HG02981 (cell line): ENCODE data around the gene DCPS.
A peak's percentile ranks its signal among the peaks of the same experiment; 100 is the strongest.
"Not testable (repeated sequence)": the region's sequence is repeated elsewhere in the genome, so short reads cannot be mapped to it uniquely, and the experiment has no call there.

Experiments used
- ATAC-seq: cut with Tn5 transposase; IDR thresholded peaks from one replicate; pipeline ENCODE4 v1.9.1; 2021; ENCODE audit warnings: mild to moderate bottlenecking, moderate library complexity; ENCODE audit not compliant: unreplicated experiment

DCPS gene

GRCh38 chr11:126378763-126379162 lies 74.9 kb downstream of the DCPS start:
- ATAC-seq, result no peak

DNA sequence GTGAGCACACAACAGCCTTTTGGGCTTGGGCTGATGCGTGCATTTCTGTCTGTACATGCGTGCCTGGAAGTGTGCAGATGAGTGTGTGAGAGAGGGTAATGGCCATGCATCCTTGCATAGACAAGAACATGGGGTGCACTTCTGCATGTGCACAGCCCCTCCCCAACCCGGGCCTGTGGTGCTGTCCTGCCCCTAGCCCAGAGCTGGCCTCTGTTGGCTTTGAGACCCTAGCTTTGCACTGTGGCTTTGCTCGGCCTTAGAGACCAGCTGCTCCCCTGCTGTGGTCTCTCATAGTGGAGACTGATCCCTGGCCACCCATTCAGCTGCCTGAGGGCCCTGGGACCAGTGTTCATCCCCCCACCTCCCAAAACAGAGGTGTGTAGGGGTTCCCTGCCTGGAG lies 77.0 kb downstream of the DCPS start:
- no peak for ATAC-seq

- not testable (repeated sequence) for ATAC-seq
Measured at GRCh38 chr11:126381960-126382359, 78.1 kb downstream of the DCPS start.

DNA sequence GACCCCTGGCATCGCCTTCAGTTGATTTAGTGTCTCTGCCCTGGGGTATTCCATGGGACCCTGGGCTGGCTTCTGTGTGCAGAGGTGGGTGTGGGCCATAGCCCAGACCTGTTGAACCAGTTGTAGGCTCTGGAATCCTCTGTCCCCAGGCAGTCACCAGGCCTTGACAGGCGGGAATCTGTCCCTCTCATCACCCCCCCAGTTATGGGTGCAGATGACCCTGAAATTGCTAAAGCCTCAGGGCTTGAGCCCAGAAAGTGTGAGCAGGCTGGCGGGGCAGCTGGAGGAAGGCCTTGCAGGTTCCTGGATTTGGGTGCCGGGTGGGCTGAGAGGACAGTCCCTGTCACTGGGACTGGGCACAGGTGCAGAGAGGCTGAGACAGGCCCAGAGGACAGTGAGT lies 78.8 kb downstream of the DCPS start:
- not testable (repeated sequence) for ATAC-seq

DNA sequence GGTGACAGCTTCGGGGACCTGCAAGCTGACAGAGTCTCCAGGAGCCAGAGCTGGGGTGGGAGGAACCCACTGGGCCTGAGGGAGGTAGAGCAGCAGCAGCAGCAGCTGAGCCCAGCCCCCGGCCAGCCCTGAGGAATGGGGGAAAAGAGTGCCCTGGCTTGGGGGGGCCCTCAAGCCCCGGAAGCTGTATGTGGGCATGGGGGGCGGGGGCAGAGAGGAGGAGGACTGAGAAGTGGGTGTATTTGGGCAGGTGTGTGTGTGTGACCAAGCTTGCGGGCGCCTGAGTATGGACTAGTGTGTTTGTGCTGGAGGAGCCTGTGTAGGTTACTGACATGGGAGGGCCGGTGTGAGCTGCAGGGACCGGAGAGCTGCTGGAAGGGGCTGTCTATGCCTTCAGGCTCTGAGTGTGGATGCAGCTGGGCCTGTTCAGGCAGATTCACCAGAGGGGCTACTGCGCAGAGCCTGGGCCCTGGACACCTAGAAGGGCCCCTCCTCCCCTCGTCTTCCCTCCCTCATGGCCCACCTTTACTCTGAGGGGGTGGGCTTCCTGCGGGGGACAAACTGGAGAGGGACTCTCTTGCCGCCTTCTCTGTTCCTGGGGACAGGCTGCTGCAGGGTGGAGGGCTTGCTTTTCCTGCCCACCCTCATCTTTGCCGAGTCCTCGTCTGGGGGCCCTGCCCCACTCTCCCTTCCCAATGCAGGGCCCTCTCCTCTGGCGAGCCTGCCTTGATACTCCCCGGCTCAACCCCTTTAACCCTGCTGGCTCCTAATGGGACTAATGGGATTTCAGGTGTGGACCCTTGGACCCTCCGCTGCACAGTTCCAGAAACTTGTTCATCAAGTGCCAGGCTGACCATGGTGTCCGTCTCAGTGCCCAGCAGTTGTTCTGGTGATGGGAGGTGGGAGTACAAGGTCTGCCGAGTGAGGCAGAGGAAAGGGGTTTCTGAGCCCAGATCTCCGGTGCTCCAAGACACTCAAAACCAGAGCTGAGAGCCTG lies 79.8 kb downstream of the DCPS start:
- no peak for ATAC-seq

DNA sequence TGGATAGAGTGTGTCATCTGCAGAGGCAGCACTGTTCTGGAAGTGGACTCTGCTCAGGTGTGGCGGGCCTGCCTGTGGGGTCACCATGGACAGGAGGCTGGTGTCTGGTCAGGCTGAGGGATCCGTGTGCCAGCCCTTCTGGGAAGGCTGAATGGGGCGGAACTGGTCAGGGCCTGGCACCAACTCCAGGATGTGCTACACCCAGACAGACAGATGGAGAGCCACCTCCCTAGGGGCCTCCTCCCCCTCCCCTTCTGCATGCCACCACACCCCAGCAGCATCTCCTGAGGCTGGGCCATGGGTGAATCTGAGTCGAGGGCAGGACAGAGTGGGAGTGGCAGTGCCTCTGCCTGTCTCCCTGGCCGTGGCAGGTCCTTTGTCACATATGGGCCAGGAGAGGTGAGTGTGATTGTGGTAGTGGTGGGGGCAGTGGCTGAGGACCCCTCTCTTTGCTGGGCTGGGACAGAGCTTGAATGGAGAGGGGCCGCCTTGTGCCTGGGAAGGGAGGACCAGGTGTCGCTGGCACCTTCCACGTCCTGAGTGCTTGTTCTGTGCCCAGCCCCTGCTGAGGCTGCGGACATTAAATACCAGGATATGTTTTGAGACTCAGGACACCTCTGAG lies 80.7 kb downstream of the DCPS start:
- no peak for ATAC-seq

GRCh38 chr11:126385991-126386728 lies 82.3 kb downstream of the DCPS start:
- ATAC-seq, result no peak

GRCh38 chr11:126386729-126387071 lies 82.8 kb downstream of the DCPS start:
- ATAC-seq, result not testable (repeated sequence)

DNA sequence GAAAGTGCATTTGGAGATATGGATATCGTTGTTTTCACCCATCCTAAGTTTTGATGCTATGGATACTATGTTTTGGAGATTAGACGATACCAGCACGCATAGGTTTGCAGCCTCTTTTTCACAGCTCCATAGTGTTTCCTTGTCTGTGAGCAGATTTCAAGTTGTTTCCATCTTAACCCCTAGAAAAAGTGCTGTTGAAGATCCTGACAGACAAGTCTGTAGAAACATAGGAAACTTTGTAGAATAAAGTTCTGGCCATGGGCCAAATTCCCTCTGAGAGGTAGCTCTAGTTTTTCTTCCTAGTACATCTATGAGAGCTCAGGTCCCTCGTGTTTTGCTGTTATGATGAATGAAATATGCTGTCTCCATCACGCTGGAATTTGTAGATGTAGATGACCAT lies 84.0 kb downstream of the DCPS start:
- ATAC-seq, result no peak

- no peak for ATAC-seq
Measured at GRCh38 chr11:126390272-126390867, 86.5 kb downstream of the DCPS start.

GRCh38 chr11:126391286-126391954 lies 87.6 kb downstream of the DCPS start:
- ATAC-seq, result no peak

DNA sequence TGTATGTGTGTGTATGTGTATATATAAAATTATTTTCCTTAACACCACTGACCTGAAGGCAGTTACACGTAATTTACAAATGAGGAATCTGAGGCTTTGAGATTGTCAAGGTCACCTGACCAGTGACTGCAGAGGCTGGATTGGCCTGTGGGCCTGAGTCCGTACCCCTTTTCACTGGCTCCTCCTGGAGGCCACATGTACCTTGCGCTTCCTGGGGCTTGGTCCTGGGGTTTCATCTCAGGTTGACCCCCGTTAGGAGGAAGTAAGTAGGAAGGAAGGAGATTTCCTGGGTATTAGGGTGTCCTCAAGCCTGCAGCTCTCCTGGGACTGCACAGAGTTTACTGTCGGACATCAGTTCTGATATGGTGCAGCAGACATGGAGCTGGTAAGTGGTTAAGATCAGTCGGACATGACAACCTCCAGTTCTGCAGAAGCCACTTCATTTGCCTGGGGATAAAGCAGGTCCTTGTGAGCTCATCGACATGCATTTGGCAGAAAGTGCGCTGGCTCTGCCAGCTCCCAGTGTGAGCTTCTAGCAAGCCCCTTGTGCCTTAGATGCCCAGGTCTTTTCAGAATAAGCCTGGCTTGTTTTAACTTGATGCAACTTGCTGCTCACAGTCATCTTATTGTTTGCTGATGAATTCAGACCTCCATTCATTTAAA lies 88.2 kb downstream of the DCPS start:
- ATAC-seq, result peak; percentile 88

DNA sequence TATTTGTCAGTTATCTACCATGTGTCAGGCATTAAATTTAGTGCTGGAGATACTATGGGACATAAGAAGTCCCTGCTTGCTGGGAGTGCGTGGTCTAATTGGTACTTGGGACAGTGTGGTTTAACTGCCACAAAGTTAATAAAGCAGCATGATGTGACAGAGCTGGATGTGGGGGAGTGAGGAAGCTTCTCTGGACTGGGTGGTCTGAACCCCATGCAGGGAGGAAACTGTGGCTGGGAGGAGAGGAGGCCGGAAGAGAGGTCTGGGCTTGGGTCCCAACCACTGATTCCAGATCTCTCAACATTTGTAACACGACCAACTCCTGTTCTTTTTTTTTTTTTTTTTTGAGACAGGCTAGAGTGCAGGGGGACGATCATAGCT lies 88.8 kb downstream of the DCPS start:
- ATAC-seq, result peak; percentile 11

- no peak for ATAC-seq
Measured at GRCh38 chr11:126393143-126393542, 89.3 kb downstream of the DCPS start.

DNA sequence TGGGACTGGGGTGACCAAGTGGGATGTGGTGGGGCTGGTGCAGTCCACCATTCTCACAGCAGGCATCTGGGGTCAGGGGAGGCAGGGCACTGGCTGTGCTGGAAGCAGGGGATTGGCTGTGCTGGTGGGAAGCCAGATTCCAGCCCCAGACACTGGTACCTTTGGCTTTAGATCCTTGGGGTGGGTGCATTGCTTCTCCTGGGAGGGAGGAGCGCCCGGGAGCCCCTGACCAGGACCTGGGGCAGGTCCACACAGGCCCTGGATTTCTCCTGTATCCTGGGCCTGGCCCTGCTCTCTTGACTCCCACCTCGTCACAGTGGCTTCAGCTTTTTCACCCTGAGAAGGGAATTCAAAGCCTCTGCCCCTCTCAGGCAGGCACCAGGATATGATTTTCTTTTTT lies 90.2 kb downstream of the DCPS start:
- no peak for ATAC-seq

DNA sequence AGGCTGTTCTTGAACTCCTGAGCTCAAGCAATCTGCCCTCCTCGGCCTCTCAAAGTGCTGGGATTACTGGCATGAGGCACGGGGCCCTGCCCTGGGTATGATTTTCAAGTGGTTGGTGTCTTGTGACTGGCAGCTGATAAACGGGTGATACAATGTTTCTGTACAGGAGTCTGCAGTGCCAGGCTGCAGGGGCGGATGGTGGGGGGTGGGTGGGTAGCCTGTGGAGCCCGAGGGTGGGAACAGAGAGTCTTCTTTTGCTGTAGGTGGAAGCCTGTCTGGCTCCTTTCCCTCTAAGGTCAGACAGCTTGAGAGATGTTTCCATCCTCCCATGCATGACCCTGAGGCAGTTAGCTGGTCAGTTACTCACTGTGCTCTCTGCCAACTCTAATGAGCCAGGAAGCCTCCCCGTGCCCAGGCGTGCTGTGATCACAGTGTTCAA lies 90.8 kb downstream of the DCPS start:
- ATAC-seq, result not testable (repeated sequence)
